HEK293T (cell line): Measurements from ENCODE around the gene PSMB1.

Experiments
- BHLHE40 ChIP-seq: fragments of 450-650 bp; IDR thresholded peaks from 2 replicates; pipeline ENCODE4 v1.6.1; 2016; ENCODE audit warnings: mild to moderate bottlenecking, moderate library complexity, borderline replicate concordance
- CTBP1 ChIP-seq: fragments of 450-650 bp; IDR thresholded peaks from 2 replicates; pipeline ENCODE4 v1.6.1; 2016; ENCODE audit warnings: borderline replicate concordance
- HDGF ChIP-seq: fragments of 450-650 bp; IDR thresholded peaks from 2 replicates; pipeline ENCODE4 v1.6.1; 2017; ENCODE audit warnings: antibody characterized with exemption, borderline replicate concordance
- LEF1 ChIP-seq: fragments of 450-650 bp; IDR thresholded peaks from 2 replicates; pipeline ENCODE4 v1.6.1; 2017; ENCODE audit warnings: mild to moderate bottlenecking, borderline replicate concordance
- SP1 ChIP-seq: fragments of 450-650 bp; IDR thresholded peaks from 2 replicates; pipeline ENCODE4 v1.6.1; 2017
- SUZ12 ChIP-seq: fragments of 450-650 bp; IDR thresholded peaks from 2 replicates; pipeline ENCODE4 v1.6.1; 2016; ENCODE audit warnings: mild to moderate bottlenecking
- TARDBP ChIP-seq: fragments of 450-650 bp; IDR thresholded peaks from 2 replicates; pipeline ENCODE4 v1.6.1; 2016

GRCh38 chr6:170524172-170524502 is 29.0 kb downstream of the PSMB1 start:
- TF ChIP-seq BHLHE40 (no peak), HDGF (no peak), SP1 (no peak), TARDBP (no peak), CTBP1 (no peak), LEF1 (no peak), SUZ12 (no peak)
